Cardiac muscle cell (in vitro differentiated cells and primary cell): ENCODE results near the gene GNG7. TPM values are rescaled to one million over a fixed set of nuclear protein-coding genes. Genes with fewer than 3 reads are reported as not detected.

Experiments
- DNase-seq, 2 donors: peaks; one replicate each; pipeline versions ENCODE4 v3.0.0 to v3.0.0-alpha.2; 2010 to 2017; ENCODE audit warnings: low read depth in 1 of 2, low spot score in 1 of 2
- H3K27ac ChIP-seq: fragments of 200-600 bp; sonication (generic); 2 replicates; pipeline ENCODE4 v1.5.1; 2016
- H3K27me3 ChIP-seq: fragments of 200-600 bp; sonication (generic); 2 replicates; pipeline ENCODE4 v1.6.0; 2016; ENCODE audit warnings: control low read depth
- H3K36me3 ChIP-seq: fragments of 200-600 bp; sonication (generic); 2 replicates; pipeline ENCODE4 v1.5.1; 2016; ENCODE audit warnings: control low read depth
- H3K4me1 ChIP-seq: fragments of 200-600 bp; sonication (generic); 2 replicates; pipeline ENCODE4 v1.8.1; 2017; ENCODE audit warnings: low read depth, mild to moderate bottlenecking, mixed run types
- H3K4me3 ChIP-seq: fragments of 200-600 bp; sonication (generic); 2 replicates; pipeline ENCODE4 v1.5.1; 2016; ENCODE audit warnings: mild to moderate bottlenecking
- H3K9me3 ChIP-seq: fragments of 200-600 bp; sonication (generic); 2 replicates; pipeline ENCODE4 v1.5.1; 2017; ENCODE audit warnings: low read depth, mild to moderate bottlenecking, control low read depth
- polyA plus RNA-seq: library from polyadenylated mRNA; unstranded; fragments of >200 nt; fragmentation: Nextera tagmentation; extraction: Ambion mirVana; gene quantifications from 2 replicates; pipeline ENCODE4 v1.2.1, GENCODE V29; 2016
- total RNA-seq: library from RNA; depleted of rRNA; stranded (reverse); fragments of >200 nt; gene quantifications from 2 replicates; pipeline ENCODE4 v1.2.3, GENCODE V29; 2016
- TF ChIP-seq, protein P1 (sequence below): IDR thresholded peaks from 2 replicates; pipeline ENCODE4 v1.5.1; 2012; ENCODE audit warnings: low read depth, mild to moderate bottlenecking, low read length

GNG7 gene
- total and polyA plus RNA-seq, 2 experiments from 2014 or later = 20.4 to 24.8 TPM

DNA sequence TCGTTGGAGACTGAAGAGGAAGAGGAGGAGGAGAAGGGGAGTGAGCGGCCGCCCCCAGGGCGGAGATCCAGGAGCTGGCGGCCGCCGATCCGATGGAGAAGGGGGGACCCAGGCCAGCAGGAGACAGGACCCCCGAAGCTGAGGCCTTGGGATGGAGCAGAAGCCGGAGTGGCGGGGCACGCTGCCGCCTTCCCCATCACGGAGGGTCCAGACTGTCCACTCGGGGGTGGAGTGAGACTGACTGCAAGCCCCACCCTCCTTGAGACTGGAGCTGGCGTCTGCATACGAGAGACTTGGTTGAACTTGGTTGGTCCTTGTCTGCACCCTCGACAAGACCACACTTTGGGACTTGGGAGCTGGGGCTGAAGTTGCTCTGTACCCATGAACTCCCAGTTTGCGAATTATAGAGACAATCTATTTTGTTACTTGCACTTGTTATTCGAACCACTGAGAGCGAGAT, 224.7 kb downstream of the GNG7 start:
- peaks cover 12% of the 10 kb centered on the region for H3K4me1 ChIP-seq
- H3K36me3 ChIP-seq = no peaks in the 10 kb centered on the region
- H3K4me3 ChIP-seq = peak overlapping the region; percentile 96
- H3K9me3 ChIP-seq = no peaks in the 10 kb centered on the region
- peak overlapping the region; percentile 53 for H3K27ac ChIP-seq
- TF ChIP-seq, protein P1, sequence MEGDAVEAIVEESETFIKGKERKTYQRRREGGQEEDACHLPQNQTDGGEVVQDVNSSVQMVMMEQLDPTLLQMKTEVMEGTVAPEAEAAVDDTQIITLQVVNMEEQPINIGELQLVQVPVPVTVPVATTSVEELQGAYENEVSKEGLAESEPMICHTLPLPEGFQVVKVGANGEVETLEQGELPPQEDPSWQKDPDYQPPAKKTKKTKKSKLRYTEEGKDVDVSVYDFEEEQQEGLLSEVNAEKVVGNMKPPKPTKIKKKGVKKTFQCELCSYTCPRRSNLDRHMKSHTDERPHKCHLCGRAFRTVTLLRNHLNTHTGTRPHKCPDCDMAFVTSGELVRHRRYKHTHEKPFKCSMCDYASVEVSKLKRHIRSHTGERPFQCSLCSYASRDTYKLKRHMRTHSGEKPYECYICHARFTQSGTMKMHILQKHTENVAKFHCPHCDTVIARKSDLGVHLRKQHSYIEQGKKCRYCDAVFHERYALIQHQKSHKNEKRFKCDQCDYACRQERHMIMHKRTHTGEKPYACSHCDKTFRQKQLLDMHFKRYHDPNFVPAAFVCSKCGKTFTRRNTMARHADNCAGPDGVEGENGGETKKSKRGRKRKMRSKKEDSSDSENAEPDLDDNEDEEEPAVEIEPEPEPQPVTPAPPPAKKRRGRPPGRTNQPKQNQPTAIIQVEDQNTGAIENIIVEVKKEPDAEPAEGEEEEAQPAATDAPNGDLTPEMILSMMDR = no peak
- H3K27me3 ChIP-seq = no peaks in the 10 kb centered on the region
- peak; percentile 29 to 59 for DNase-seq

- Histone ChIP-seq H3K4me3 (peak overlapping the region; percentile 96), H3K27me3 (no peaks in the 10 kb centered on the region), H3K27ac (peak overlapping the region; percentile 53), H3K36me3 (no peaks in the 10 kb centered on the region), H3K4me1 (peaks cover 12% of the 10 kb centered on the region), H3K9me3 (no peaks in the 10 kb centered on the region)
- DNase-seq = peak; percentile 34 to 49
- TF ChIP-seq, protein P1 = no peak
Observed at GRCh38 chr19:2477141-2477710, 225.3 kb downstream of the GNG7 start.

GRCh38 chr19:2476451-2477140, 225.9 kb downstream of the GNG7 start:
- H3K27ac ChIP-seq = peak overlapping the region; percentile 69
- TF ChIP-seq, protein P1 = no peak
- H3K4me3 ChIP-seq = peak overlapping the region; percentile 96
- peaks cover 12% of the 10 kb centered on the region for H3K4me1 ChIP-seq
- peak; percentile 51 to 66 for DNase-seq
- no peaks in the 10 kb centered on the region for H3K9me3 ChIP-seq
- no peaks in the 10 kb centered on the region for H3K36me3 ChIP-seq
- H3K27me3 ChIP-seq = no peaks in the 10 kb centered on the region

DNA sequence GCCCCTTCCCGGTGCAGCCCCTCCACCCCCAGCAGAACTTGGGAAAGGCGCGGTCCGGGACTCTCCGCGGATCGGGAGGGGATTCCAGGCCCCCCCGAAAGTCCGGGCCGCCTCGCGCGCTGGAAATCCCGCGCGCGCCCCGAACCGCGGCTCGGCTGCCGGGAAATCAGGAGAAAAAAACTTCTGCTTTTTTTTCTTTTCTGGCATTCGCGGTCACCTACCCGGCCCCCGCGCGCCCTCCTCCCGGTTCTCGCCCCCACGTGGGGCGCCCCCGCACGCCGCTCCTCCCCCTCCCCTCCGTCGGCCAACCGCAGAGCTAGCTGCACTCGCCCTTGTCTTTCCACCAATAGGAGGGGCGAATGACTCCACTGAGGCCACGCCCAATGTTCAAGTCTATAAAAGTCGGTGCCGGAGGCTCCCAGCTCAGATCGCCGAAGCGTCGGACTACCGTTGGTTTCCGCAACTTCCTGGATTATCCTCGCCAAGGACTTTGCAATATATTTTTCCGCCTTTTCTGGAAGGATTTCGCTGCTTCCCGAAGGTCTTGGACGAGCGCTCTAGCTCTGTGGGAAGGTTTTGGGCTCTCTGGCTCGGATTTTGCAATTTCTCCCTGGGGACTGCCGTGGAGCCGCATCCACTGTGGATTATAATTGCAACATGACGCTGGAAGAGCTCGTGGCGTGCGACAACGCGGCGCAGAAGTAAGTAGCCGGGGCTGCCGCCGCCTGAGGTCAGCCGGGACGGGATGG, 226.6 kb downstream of the GNG7 start, which contains the start of gene GADD45B:
GADD45B (plus strand) TSS at position 426 of the 749 bp plus-strand sequence; CDS start at position 658, 232 bp downstream.
- Histone ChIP-seq H3K27me3 (no peaks in the 10 kb centered on the region), H3K9me3 (no peaks in the 10 kb centered on the region), H3K4me3 (peak within 1 kb of the TSS; percentile 96), H3K4me1 (peaks cover 12% of the 10 kb centered on the region), H3K36me3 (no peaks in the 10 kb centered on the region), H3K27ac (peak within 1 kb of the TSS; percentile 69)
- DNase-seq = peak; percentile 97 to 99
- TF ChIP-seq, protein P1 = no peak

DNA sequence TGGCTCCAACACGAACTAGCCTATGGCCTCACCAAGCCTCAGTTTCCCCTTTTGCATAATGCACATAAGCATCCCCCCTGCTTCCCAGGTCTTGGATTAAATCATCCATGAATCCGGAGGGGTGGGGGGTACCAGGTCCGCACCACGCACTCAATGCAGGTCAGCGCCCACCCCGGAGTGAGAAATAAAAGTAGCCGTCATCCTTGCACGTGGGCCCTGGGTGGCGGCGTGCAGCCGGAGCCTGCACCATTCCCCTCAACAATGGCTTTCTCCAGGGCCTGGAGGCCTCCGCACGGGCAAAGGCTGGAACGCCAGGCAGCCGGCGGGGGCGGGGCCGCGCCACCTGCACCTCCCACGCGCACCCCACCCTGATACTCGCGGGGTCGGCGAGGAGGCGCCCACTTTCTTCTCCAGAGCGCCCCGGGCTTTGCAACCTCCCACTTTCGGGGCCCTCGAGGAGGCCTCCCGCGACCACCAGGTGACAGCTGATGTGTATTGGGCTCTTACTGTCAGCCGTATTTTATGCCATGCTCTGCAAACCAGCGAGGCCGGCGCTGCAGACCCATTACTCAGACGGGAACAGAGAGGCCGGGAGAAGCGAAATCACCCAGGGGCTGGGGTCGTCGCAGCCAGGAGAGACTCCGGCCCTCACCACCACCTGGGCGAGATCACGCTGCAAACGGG, 227.3 kb downstream of the GNG7 start:
- Histone ChIP-seq H3K4me3 (peak overlapping the region; percentile 96), H3K4me1 (peaks cover 12% of the 10 kb centered on the region), H3K27ac (no peak overlapping the region), H3K36me3 (no peaks in the 10 kb centered on the region), H3K9me3 (no peaks in the 10 kb centered on the region), H3K27me3 (no peaks in the 10 kb centered on the region)
- peak; percentile 61 to 73 for DNase-seq
- TF ChIP-seq, protein P1 = no peak
